HG03025 (cell line): ENCODE data around the gene SEMA3A.

ENCODE experiments used
- ATAC-seq: cut with Tn5 transposase; IDR thresholded peaks from one replicate; pipeline ENCODE4 v1.9.1; 2021; ENCODE audit warnings: mild to moderate bottlenecking, moderate library complexity; ENCODE audit not compliant: unreplicated experiment, low FRiP score

SEMA3A gene

GRCh38 chr7:83952236-83952635, 242.4 kb downstream of the SEMA3A start:
- no peak for ATAC-seq

GRCh38 chr7:83947260-83947659, 247.3 kb downstream of the SEMA3A start:
- ATAC-seq, result peak; percentile 90

GRCh38 chr7:83946801-83947200, 247.8 kb downstream of the SEMA3A start:
- ATAC-seq, result no peak

GRCh38 chr7:83941300-83941699, 253.3 kb downstream of the SEMA3A start:
- ATAC-seq, result no peak

- ATAC-seq, result no peak
These were observed 256.7 kb downstream of the SEMA3A start for GRCh38 chr7:83937930-83938329.

GRCh38 chr7:83936056-83936708, 258.4 kb downstream of the SEMA3A start:
- ATAC-seq, result peak; percentile 74

- no peak for ATAC-seq
These were observed 260.4 kb downstream of the SEMA3A start for GRCh38 chr7:83934118-83934734.

- no peak for ATAC-seq
These were observed 262.6 kb downstream of the SEMA3A start for GRCh38 chr7:83931968-83932367.

GRCh38 chr7:83930262-83930661, 264.3 kb downstream of the SEMA3A start:
- no peak for ATAC-seq

GRCh38 chr7:83925860-83926259, 268.7 kb downstream of the SEMA3A start:
- ATAC-seq, result no peak

- ATAC-seq, result no peak
These were observed 272.5 kb downstream of the SEMA3A start for GRCh38 chr7:83921941-83922607.

GRCh38 chr7:83921271-83921940, 273.2 kb downstream of the SEMA3A start:
- no peak for ATAC-seq

- ATAC-seq, result no peak
These were observed 276.4 kb downstream of the SEMA3A start for GRCh38 chr7:83918142-83918541.

GRCh38 chr7:83913174-83913573, 281.4 kb downstream of the SEMA3A start:
- ATAC-seq, result no peak

- no peak for ATAC-seq
These were observed 286.1 kb downstream of the SEMA3A start for GRCh38 chr7:83908526-83908925.
